Muscle of arm (tissue), 12 donors: Measurements from ENCODE around the gene DGCR8. TPM values are rescaled to one million over a fixed set of nuclear protein-coding genes. Genes with fewer than 3 reads are reported as not detected.
A peak's percentile ranks its signal among the peaks of the same experiment; 100 is the strongest.

Experiments used
- DNase-seq: peaks from one replicate; pipeline ENCODE4 v3.0.0-alpha.2; 2013
- polyA plus RNA-seq, 12 donors: library from polyadenylated mRNA; unstranded; fragments of 120-200 nt; gene quantifications; one replicate each; pipeline ENCODE4 v1.2.1, GENCODE V29; 2013; ENCODE audit not compliant: insufficient read length in 12 of 12

DGCR8 gene
- polyA plus RNA-seq, 12 donors = 25.1 to 50.1 (median 36.7) TPM; not detected in 1

GRCh38 chr22:20108757-20109230 lies 28.8 kb downstream of the DGCR8 start:
- no peak for DNase-seq

GRCh38 chr22:20109411-20110358 lies 29.6 kb downstream of the DGCR8 start:
- no peak for DNase-seq

DNA sequence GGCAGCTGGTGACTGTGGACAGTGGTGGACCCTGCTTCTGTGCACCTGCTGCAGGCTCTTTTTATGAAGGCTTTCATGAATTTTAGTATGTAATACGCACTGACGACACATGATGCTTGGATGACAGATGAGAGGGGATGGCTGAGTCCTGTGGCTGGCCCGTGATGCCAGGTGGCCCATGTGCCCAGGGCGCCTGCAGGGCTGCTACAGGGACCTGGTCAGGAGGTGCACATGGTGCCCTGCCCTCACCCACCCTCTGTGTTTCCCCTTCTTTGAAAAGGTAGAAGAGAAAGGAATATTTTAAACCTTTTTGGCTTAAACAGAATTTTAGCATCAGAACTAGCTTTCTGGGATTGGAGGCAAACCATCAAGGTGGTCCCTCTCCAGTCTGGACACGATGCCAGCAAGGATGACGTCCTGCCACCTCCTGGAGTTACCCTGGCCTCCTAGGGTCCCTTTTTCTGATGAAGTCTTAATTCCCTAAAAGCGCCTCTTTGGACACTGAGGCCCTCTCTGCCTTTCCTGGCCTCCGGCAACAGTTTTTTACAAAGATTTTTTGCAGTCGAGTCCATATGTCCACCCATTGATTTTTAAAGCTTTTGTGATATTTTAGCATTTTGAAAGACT lies 30.4 kb downstream of the DGCR8 start:
- DNase-seq = no peak

DNA sequence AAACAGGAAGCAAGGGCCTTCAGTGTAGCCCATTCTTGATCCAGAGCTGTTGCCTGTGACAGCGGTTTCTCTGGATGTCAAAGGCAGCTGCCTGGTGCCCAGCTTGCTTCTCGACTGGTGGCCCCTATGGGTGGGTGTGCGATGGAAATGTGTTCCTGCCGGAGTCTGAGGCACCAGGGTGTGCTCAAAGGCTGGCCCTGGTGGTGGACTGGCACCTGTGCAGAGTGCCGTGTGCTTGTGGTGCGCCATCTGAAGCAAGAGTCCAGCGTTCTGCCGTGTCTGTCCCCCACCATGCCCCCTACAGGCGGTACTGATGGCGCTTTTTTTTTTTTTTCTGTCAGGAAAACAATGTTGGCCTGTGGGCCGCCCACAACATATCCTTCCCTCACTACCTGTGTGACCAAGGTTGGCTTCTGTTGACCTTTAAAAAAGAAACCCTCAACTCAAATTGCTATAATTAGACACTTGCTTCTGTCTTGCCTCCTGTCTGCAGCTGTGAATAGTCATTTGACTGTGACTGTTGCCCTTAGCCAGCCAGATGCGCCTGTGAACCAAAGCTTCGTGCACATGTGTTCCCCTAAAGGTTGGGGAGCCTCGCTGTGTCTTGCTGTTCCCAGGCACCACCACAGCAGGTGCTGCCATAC lies 31.1 kb downstream of the DGCR8 start:
- DNase-seq = no peak

GRCh38 chr22:20111689-20112622 lies 31.9 kb downstream of the DGCR8 start:
- DNase-seq = no peak

- no peak for DNase-seq
Measured at GRCh38 chr22:20112623-20113511, 32.8 kb downstream of the DGCR8 start.

GRCh38 chr22:20113551-20114310 lies 33.7 kb downstream of the DGCR8 start:
- no peak for DNase-seq

DNA sequence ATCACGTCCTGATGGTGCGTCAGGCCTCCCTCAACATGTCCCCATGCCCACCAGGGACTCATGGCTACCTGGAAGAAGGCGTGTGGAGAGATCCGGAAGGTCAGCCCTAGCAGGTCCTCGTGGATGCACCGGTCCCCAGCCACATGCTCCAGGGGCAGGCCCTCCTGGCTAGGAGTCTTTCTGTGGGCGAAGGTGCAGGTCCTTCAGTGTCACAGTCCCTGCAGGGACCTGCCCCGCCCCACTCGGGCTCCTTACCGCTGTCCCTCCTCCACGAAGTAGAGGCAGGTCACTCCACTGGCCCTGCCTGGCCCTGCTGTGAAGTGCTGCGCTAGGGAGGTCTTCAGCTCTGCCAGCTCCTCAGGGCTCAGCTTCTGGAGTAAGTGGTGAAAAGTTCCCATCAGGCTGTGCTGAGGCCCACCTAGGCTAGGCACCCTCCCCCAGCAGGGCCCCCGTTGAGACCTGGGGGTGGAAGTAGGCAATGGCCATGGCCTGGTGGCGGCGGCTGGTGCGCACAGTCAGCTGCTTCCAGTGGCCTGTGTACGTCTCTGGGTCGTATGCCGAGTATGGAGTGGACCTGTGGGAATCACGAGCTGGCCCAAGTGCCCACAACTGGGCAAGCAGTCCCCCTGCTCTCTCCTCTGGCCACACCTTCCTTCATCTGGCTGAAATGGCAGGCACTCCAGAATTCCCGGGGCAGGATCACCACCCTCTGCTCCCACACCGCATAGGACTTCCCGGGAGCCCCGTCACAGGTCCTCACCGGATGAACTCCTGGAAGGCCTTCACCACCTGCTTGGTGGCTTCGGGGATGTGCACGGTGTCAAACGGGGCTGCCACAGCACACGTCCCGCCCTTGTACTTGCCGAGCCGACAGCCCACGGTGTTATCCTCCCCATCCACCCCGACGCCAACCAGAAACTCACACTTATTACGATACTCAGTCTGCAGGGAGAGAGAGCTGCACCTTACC lies 34.8 kb downstream of the DGCR8 start:
- no peak for DNase-seq

GRCh38 chr22:20115691-20116375 lies 35.8 kb downstream of the DGCR8 start, which contains the start of gene RANBP1:
Gene RANBP1, plus strand, starts transcription at chr22:20116104. Its CDS starts 81 bp downstream, at chr22:20116185.
- DNase-seq = no peak

- DNase-seq = no peak
Measured at GRCh38 chr22:20116376-20116950, 36.4 kb downstream of the DGCR8 start.

DNA sequence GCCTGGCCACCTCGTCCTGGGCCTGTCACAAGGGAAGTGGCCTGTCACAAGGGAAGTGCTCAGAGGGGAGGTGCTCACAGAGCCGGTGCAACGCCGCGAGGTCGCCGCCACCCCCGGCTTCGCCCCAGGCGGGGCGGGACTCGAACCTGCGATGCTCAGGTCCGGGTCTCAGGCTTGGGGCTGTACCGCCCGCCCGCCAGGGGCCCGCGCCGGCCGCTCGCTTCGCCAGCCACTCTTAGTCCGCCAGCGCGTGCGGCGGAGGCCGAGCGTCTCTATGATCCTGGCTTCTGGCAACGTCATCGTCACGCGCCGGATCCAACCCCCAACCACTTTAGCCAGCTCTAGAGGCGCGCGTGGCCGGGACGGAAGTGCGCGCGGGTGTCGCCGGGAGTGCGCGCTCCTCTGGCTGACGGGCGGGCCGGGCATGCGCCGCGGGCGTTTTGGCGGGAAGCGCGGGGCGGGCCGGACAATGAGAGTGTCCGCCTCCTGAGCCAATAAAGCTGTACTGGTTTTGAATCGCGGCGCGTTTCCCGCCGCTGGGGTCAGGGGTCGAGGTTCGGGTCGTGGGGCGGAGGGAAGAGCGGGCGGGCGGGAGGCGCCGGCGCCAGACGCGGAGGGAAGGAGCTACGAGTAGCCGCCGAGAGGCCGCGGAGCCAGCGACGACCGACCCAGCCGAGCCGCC lies 37.1 kb downstream of the DGCR8 start, which contains the start of gene TRMT2A:
Gene TRMT2A, minus strand, starts transcription at position 276 of the 682 bp plus-strand sequence. CDS start 320 bp downstream, outside the sequence.
- peak; percentile 99 for DNase-seq

DNA sequence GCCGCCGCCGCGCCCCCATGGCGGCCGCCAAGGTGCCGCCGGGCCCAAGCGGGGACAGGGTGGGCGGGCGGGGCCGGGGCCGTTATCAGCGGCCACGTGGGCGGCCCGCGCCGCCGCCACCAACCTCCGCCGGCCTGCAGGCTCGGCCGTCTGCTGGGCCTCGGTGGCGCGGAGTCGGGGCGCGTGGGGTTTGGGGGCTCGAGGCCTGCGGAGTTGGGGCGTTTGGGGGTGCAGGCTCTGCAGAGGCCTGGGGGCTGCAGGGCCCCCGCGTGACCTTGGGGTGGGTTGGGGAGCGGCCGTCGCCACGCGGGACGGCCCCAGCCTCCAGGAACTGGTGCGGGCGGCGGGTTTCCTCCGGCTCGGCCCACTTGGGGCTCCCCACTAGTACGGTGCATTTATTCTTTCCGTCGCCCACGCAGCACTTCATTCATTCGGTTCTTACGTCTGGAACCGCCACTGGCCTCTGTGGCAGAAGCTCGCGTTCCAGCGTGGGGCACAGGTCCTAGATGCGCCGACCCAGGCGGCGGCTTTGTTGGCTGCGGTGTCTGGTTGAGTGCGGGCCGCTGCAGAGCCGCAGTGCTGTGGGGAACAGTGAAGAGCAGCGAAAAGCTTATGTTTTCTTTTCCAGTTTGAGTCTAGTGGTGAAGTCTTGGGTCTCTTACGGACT lies 37.7 kb downstream of the DGCR8 start:
- no peak for DNase-seq

DNA sequence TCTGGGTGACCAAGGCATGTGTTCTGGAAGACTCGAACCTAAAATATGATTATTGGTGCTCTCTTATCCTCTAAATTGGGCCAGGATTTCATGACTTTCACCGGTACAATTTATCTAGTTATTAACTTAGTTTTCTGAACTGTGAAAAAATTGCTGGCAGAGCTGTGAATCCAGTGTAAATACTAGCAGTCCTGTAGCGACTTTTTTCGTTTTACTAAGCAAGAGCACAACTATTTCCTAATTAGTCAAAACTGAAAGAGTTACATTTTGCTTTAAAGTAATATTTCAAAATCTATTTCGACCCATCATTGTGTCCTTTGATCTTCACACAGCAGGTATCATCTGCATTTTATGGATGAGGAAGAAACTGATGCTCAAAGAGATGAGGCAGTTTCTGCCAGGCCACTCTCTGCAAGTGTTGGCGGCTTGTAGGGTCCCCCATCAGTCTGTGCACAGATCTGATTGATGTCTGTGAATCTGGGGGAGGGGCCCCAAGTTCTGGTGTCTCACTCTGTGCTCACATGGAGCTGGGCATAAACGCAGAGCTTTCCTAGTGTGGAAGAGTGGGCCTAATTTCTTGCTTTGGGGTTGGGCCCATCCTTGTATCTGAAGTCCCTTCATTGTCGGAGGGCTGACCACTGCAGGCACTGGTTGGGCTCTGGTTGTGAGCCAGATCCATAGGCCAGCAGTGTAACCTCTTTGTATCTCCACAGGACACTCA lies 38.4 kb downstream of the DGCR8 start:
- no peak for DNase-seq

GRCh38 chr22:20121856-20122415 lies 41.9 kb downstream of the DGCR8 start:
- DNase-seq = no peak
